Stimulated activated CD4-positive, alpha-beta T cell treated with anti-CD3 and anti-CD28 coated beads, Interleukin-4, amount 100 ng/mL, for 24 hours (primary cell): ENCODE data around the gene FYCO1.

ENCODE experiments used
- DNase-seq: peaks from one replicate; pipeline ENCODE4 v3.0.0-alpha.2; 2020

FYCO1 gene

DNA sequence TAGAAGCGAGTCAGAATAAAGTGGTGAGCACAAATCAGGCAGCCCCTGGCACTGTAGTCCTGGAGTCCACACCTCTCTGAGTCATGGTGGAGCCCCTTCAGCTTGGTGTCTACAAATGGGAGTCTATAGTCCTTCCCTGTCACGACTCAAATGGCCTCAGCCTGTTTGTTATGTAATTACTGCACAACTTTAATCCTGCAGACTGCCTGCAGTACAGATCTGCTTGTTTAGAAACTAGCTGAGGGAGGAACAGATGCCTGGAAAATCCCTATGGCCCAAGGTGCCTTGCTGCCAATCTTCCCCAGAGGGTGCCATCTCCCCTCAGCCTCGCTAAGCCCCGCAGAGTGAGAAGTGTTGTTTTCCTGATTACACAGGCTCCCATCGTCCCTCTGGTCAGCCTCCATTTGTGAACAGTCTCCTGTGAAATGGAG, 56.3 kb downstream of the FYCO1 start:
- no peak for DNase-seq

GRCh38 chr3:45938864-45939263, 56.8 kb downstream of the FYCO1 start:
- DNase-seq: peak; percentile 90

GRCh38 chr3:45938043-45938435, 57.6 kb downstream of the FYCO1 start:
- no peak for DNase-seq

- no peak for DNase-seq
Measured at GRCh38 chr3:45937206-45938042, 58.2 kb downstream of the FYCO1 start.

DNA sequence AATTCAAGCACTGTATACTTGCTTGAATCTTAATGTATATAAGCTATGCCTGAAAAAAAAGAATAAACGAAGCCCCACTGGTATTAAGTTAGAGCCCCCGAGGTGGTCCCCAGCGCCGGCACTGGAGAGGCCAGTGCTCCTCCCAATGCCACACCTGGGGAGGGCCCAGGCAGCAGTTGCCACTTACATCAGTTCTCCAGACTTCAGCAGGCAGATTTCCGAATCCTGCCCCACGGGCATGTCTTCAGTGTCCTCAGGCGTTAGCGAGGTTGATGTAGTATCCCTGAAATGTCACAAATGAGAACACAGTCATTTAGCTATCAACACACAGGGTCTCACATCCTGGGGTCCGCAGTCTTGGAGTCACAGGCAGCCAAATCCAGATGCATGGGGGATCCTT, 59.4 kb downstream of the FYCO1 start:
- no peak for DNase-seq

GRCh38 chr3:45933591-45933990, 62.0 kb downstream of the FYCO1 start:
- DNase-seq: no peak

DNA sequence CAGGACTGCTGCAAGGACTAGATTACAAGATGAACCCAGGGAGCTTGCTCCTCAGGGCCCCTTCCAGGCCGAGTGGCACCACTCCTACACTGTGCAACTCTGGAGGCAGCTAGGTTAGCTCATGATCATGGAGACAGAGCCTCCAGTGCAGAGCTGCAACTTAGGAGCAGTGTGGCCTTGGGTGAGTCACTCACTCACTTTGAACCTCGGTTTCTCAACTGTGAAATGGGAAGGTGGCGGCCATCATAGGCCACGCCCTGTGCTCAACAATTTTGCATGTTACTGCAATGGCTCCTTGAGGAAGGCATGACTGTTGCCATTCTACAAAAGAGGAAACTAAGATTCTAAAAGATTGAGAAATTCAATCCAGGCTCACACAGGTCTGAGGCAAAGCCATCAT, 63.5 kb downstream of the FYCO1 start:
- no peak for DNase-seq

GRCh38 chr3:45931496-45931895, 64.1 kb downstream of the FYCO1 start:
- no peak for DNase-seq

GRCh38 chr3:45929042-45929679, 66.5 kb downstream of the FYCO1 start:
- peak; percentile 71 for DNase-seq

DNA sequence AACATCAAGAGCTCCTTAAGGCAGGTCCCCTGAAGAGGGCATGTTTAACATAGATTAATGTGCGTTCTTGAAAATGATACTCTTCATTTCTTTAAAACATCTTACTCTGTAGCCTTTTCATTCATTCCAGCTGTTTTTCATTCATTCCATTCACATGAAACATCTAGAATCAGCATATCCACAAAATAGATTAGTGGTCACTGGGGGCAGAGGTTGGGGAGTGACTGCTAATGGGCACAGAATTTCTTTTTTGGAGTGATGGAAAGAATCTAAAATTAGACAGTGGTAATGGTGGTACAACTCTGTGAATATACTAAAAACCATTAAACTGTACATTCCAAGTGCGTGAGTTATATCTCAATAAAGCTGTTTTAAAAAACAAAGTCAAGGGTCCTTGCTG, 67.7 kb downstream of the FYCO1 start:
- DNase-seq: no peak

- no peak for DNase-seq
Measured at GRCh38 chr3:45923755-45924154, 71.9 kb downstream of the FYCO1 start.

- DNase-seq: no peak
Measured at GRCh38 chr3:45922950-45923590, 72.6 kb downstream of the FYCO1 start.

- DNase-seq: no peak
Measured at GRCh38 chr3:45922039-45922326, 73.6 kb downstream of the FYCO1 start.

- no peak for DNase-seq
Measured at GRCh38 chr3:45921158-45922038, 74.2 kb downstream of the FYCO1 start.

DNA sequence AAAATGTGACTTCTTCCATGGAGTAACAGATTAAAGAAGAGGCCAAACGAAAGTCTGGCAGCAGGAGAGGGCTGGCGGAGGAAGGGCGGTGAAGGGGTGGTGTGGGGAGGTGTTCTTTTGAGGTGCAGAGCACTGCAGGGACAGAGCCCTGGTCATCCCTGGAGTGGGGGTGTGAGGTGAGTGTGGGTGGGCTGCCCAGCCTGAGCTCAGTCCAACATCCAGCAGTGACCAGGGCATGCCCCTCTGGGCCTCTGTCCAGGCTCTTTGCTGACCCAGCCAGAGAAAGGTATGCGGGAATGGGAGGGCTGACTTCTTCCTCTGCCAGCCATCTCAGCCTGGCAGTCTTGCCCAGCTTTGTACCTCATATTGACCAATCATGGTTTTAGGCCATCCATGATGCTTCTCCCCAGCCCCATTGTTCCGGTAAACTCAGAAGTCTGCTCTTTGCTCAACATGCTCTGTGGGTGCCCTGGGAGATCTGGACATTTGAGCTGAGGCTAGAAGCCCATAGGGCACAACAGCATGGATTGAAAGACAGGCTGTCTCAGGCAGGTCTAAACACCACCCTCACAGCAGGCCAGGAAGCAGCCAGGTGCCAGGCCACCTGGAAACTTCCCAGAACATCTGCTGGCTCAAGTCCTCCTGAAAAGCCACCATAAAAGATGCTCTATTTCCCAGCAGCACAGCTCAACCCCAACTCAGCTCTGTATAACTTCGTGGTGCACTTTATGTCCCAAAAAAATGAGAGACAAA, 78.3 kb downstream of the FYCO1 start:
- no peak for DNase-seq

GRCh38 chr3:45915518-45916231, 79.9 kb downstream of the FYCO1 start:
- DNase-seq: peak; percentile 82

DNA sequence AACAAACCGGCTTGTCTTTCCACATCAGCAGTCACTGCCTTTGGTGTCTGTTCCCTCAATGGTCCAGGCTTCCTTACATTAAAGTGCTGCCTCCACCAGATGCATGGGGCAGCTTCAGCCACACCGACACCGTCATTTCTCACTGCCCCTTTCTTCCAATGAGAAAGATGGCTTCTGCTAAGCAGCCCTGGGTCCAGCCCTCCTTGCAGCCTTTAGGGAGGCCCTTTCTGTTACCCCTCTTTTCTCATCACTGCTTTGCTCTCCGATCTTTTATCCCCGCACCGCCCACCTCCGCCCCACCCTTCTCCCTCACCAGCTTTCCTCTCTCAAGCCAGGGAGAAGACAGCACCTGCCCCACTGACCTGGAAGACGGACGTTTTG, 80.6 kb downstream of the FYCO1 start:
- no peak for DNase-seq

DNA sequence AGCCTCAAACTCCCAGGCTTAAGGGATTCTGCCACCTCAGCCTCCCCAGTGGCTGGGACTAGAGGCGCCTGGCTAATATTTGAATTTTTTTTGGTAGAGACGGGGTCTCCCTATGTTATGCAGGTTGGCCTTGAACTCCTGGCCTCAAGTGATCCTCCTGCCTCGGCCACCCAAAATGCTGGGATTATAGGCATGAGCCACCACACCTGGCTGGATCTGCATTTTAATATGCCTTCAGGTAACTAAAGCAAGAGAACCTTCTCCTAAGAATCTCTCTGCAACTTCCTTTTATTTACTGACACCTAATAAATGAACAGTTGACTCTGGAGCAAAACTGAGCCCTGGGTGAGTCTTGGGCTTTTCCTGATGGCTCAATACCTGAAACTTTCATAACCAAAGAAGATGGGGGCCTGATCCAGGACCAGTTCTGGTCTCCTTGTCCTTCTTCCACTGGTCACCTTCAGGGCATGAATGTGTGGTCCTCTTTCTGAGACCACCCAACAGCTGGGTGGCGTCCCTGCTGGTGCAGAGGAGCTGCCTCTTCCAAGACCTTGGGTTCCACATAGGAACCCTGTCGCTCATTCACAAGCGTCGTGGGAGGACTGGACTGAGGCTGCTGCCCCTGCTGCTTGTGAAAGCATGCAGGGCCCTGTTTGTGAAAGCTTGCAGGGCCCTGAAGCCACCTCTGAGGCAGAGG, 81.1 kb downstream of the FYCO1 start:
- DNase-seq: no peak

DNA sequence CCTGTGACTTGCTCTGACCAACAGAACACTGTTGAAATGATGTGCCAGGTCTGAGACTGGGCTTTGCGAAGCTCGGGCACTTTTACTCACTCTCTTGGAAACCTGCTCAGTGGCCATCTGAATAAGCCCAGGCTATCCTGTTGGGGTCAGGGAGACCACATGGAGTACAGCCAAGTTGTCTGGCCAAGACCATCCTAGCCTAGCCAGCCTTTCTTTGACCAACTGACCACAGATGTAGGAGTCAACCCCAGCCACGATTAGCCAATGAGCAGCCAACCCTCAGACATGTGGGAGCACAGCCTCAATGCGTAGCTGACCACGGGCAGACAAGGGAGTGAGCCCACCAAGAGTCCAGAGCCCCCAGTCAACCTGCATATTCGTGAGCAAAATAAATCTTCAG, 83.2 kb downstream of the FYCO1 start:
- DNase-seq: no peak

DNA sequence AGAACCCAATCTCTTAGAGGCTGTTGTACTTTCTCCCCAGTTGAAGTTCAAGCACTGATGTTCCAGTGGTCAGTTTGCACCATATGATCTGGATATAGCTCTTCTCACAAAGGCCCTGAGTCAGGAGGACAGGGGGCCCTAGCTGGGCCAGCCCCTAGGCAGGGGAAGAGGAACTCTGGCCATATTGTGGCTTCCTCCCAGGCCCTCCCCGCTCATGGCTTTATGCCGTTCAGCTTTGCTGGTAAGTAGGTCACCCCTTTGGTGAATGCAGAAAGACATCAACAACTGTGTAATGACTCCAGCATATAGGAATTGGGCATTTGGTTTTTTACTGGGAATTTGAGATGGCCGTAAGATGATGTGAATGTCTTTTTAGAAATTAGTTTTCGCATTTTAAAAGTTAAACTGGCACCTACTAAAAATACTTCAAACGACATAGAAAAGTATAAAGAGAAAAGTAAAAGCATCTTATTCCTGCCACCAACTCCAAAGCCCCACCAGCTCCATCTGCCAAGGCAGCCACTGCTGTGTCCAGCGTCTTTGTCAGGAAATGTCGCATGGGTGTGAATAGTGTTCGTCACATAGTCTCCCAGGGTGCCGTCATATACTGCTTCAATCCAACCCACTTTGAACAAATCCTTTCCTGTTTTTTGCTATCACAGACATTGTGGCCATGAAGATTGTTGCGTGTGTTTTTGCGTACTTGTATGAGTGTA, 84.0 kb downstream of the FYCO1 start:
- DNase-seq: no peak

DNA sequence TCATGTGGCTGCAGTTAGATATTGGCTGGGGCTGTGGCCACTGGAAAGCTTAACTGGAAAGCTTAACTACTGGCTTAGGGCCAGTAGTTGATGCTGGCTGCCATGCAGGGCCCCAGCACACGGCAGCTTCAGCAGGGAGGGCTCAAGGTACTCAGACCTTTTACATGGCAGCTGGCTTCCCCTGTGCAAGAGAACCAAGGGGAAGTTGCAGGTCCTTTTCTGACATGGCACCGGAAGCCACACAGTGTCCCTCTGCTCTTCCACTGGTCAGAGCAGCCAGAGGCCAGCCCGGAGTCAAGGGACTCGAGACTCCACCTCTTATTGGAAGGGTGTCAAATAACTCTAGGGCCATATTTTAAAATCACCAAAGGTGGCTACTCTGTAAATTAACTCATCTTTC, 84.7 kb downstream of the FYCO1 start:
- no peak for DNase-seq
